A673 (cell line): ENCODE results near the gene BCAR1. TPM values are rescaled to one million over a fixed set of nuclear protein-coding genes. Genes with fewer than 3 reads are reported as not detected.

Source experiments
- BruUV-seq: library from RNA; stranded (reverse); fragments of 400-500 nt; replicated peaks from 2 replicates; lab custom pipeline; 2021; lab: Mats Ljungman, UMichigan
- CTCF ChIA-PET: fragments of 300-600 bp; sonication (Branson Sonifier 250); formaldehyde crosslinking; loops from one replicate; lab custom pipeline; 2022; ENCODE audit warnings: antibody characterized with exemption; lab: Charles Lee
- POLR2A ChIA-PET: fragments of 300-600 bp; sonication (Branson Sonifier 250); formaldehyde crosslinking; loops from one replicate; lab custom pipeline; 2022; ENCODE audit warnings: antibody characterized with exemption; ENCODE audit not compliant: low non-redundant PET; lab: Charles Lee
- DNase-seq: peaks from one replicate; pipeline ENCODE4 v3.0.0-alpha.2; 2015; ENCODE audit warnings: low spot score
- H3K27ac ChIP-seq: fragments of 200-600 bp; sonication (generic); 2 replicates; pipeline ENCODE4 v1.5.1; 2016; ENCODE audit warnings: mixed run types, low read depth, mild to moderate bottlenecking, mixed read lengths, antibody characterized with exemption, low read length; ENCODE audit not compliant: poor library complexity, severe bottlenecking
- H3K27me3 ChIP-seq: fragments of 200-600 bp; sonication (generic); replicated peaks from 2 replicates; pipeline ENCODE4 v1.6.1; 2017; ENCODE audit warnings: mixed run types, low read depth, mild to moderate bottlenecking, mixed read lengths, antibody characterized with exemption, low read length; ENCODE audit not compliant: insufficient read depth, poor library complexity
- H3K36me3 ChIP-seq: fragments of 200-600 bp; sonication (generic); 2 replicates; pipeline ENCODE4 v1.6.1; 2016; ENCODE audit warnings: mixed run types, mild to moderate bottlenecking, mixed read lengths, antibody characterized with exemption, low read length; ENCODE audit not compliant: insufficient read depth, poor library complexity, severe bottlenecking
- H3K4me1 ChIP-seq: fragments of 200-600 bp; sonication (generic); 2 replicates; pipeline ENCODE4 v1.6.1; 2017; ENCODE audit warnings: mixed run types, mild to moderate bottlenecking, mixed read lengths, antibody characterized with exemption, low read length; ENCODE audit not compliant: insufficient read depth, poor library complexity, severe bottlenecking
- H3K4me3 ChIP-seq: fragments of 200-600 bp; sonication (generic); 2 replicates; pipeline ENCODE4 v1.5.1; 2016; ENCODE audit warnings: low read depth, mixed run types, mild to moderate bottlenecking, mixed read lengths, low read length; ENCODE audit not compliant: poor library complexity, severe bottlenecking
- H3K9me3 ChIP-seq: fragments of 200-600 bp; sonication (generic); 2 replicates; pipeline ENCODE4 v1.6.1; 2016; ENCODE audit warnings: mixed run types, low read depth, mild to moderate bottlenecking, mixed read lengths, antibody characterized with exemption, low read length; ENCODE audit not compliant: poor library complexity, severe bottlenecking
- CTCF ChIP-seq: fragments of 300-800, 200-600 bp; sonication (generic); conservative IDR thresholded peaks from 2 replicates; pipeline ENCODE4 v1.5.1; 2017; ENCODE audit warnings: low read depth, mild to moderate bottlenecking, antibody characterized with exemption, low read length, moderate library complexity, mixed read lengths
- EZH2 ChIP-seq: fragments of 200-600 bp; sonication (generic); IDR thresholded peaks from 2 replicates; pipeline ENCODE4 v1.6.1; 2017; ENCODE audit warnings: borderline replicate concordance, low read depth, mild to moderate bottlenecking, mixed read lengths, antibody characterized with exemption, low read length; ENCODE audit not compliant: poor library complexity, severe bottlenecking
- intact Hi-C: fragments of 100-400 bp; cut with micrococcal nuclease; formaldehyde crosslinking; loops from one replicate; pipeline ENCODE4 v1.10.0; 2022; ENCODE audit not compliant: unreplicated experiment
- total RNA-seq: library from RNA; stranded (reverse); gene quantifications from 2 replicates; pipeline ENCODE4 v1.2.3, GENCODE V29; 2021

BCAR1 gene
- total RNA-seq, 1 experiment from 2014 or later = 42.2 TPM

DNA sequence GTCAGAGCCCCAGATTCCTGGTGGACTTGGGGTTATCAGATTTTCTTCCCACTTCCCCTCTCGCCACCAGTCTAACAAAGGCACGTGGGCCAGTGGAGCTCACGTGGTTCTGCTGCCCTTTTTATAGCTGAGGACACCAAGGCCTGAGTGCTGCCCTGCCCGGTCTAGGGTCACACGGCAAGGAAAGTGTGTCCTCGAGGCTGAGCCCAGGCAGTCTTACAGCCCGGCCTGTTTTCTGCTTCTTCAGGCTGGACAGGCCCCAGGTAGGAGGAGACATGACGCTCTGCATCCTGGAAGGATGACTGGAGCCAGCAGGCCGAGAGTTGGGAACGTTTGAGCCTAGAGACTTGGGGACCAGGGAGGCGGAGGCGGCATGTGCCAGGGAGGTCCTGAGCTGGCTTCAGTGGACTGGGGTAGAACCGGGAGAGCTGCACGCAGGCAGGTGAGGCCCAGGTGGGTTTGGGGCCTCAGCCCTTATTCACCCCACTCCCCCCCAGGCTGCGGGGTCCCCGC, 29.1 kb downstream of the BCAR1 start:
- DNase-seq = no peak
- Histone ChIP-seq H3K4me1 (no peaks in the 10 kb centered on the region), H3K36me3 (no peaks in the 10 kb centered on the region), H3K27ac (no peak overlapping the region), H3K27me3 (no peaks in the 10 kb centered on the region), H3K4me3 (no peak overlapping the region), H3K9me3 (no peaks in the 10 kb centered on the region)
- intact Hi-C loops = no loop called here
- ChIA-PET POLR2A (no interaction called here), CTCF (interaction anchor here (0.7 kb wide), 1 partner anchor 511 kb away, joined by 3 read pairs; no protein-coding TSS in a partner anchor)
- BruUV-seq = no TSS peak
- TF ChIP-seq CTCF (no peak), EZH2 (no peak)

DNA sequence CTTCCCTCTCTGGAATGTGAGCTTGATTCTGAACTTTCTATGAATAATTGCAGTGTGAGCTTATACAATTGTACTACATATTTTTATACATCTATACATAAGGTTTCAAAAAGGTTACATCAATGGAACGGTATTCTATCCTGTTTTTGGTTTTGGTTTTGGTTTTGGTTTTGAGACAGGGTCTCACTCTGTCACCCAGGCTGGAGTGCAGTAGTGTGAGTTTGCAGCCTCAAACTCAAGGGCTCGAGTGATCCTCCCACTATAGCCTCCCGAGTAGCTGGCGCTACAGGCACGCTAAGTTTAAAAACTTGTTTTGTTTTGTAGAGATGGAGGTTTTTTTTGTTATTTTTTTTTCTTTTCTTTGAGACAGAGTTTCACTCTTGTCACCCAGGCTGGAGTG, 31.6 kb downstream of the BCAR1 start:
- POLR2A ChIA-PET = interaction anchor here (0.7 kb wide), 1 partner anchor 11 kb away, joined by 3 read pairs; no protein-coding TSS in a partner anchor

DNA sequence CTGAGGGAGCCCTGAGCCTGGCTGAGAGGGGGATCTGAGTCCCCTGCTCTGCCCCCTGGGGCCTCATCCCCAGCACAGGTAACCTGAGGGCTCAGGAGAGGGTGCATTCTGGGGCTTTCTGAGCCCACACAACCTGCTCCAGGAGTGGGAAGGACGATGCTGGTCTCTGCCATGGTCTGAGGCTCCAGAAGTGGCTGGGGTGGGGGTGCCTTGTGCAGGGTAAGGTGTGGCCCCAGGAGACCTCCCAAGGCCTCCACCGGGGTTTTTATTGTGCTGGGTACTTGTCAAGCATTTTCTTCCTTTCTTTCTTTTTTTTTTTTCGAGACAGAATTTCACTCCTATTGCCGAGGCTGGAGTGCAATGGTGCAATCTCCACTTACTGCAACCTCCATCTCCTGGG, 32.3 kb downstream of the BCAR1 start:
- DNase-seq = no peak
- intact Hi-C loops = no loop called here
- Histone ChIP-seq H3K27ac (no peak overlapping the region), H3K4me3 (no peak overlapping the region), H3K27me3 (no peaks in the 10 kb centered on the region), H3K36me3 (no peaks in the 10 kb centered on the region), H3K9me3 (no peaks in the 10 kb centered on the region), H3K4me1 (no peaks in the 10 kb centered on the region)
- ChIA-PET CTCF (no interaction called here), POLR2A (no interaction called here)
- no TSS peak for BruUV-seq
- no peak for TF ChIP-seq CTCF

More for the DNA sequence above, 31.6 kb downstream of the BCAR1 start:
- no peak for DNase-seq
- Histone ChIP-seq H3K27me3 (no peaks in the 10 kb centered on the region), H3K27ac (no peak overlapping the region), H3K9me3 (no peaks in the 10 kb centered on the region), H3K4me1 (no peaks in the 10 kb centered on the region), H3K4me3 (no peak overlapping the region), H3K36me3 (no peaks in the 10 kb centered on the region)
- intact Hi-C loops = no loop called here
- CTCF ChIA-PET = no interaction called here
- TF ChIP-seq EZH2 = no peak
- no peak for TF ChIP-seq CTCF
- no TSS peak for BruUV-seq
